HepG2 (cell line): Measurements from ENCODE around the gene NECAB2. TPM values are rescaled to one million over a fixed set of nuclear protein-coding genes. Genes with fewer than 3 reads are reported as not detected.
A peak's percentile ranks its signal among the peaks of the same experiment; 100 is the strongest.

Source experiments
- ATAC-seq: fragments of 200-7000 bp; cut with Tn5 transposase; 3 replicates; pipeline ENCODE4 v1.9.1; 2020; ENCODE audit warnings: mild to moderate bottlenecking, moderate library complexity
- BruUV-seq: library from RNA; stranded (reverse); fragments of 400-500 nt; replicated peaks from 2 replicates; lab custom pipeline; 2021; lab: Mats Ljungman, UMichigan
- CTCF ChIA-PET: fragments of 300-600 bp; formaldehyde crosslinking; extraction: SDS; loops from one replicate; lab custom pipeline; 2021; ENCODE audit warnings: low total read pairs, inconsistent platforms, low intra/inter-chr PET ratio; lab: Yijun Ruan, JAX
- POLR2A ChIA-PET: fragments of 350-600 bp; sonication (Branson Sonifier 250); formaldehyde crosslinking; loops from one replicate; lab custom pipeline; 2020; ENCODE audit warnings: antibody characterized with exemption, inconsistent platforms; lab: Yijun Ruan, JAX
- DNase-seq: peaks from one replicate; pipeline ENCODE4 v3.0.0-alpha.2; 2015; ENCODE audit warnings: low spot score
- FAIRE-seq: peaks from 3 replicates; lab custom pipeline; 2011; peaks lifted over from hg19 to GRCh38; lab: Jason Lieb, UNC
- H2AFZ ChIP-seq: one replicate; pipeline ENCODE4 v1.6.1; 2011; ENCODE audit warnings: low read length, inconsistent platforms
- H3K27ac ChIP-seq: fragments of 300-600 bp; 3 replicates; pipeline ENCODE4 v1.8.0; 2011; ENCODE audit warnings: mixed run types, mild to moderate bottlenecking, mixed read lengths, low read length, inconsistent platforms; ENCODE audit not compliant: insufficient read depth; ENCODE audit errors: extremely low read length
- H3K27me3 ChIP-seq, 2 experiments: fragments of 200-600 bp in 1 of 2; 2 replicates in 1 of 2; 3 replicates in 1 of 2; pipeline versions ENCODE4 v1.6.0 to v1.8.0; 2011; ENCODE audit warnings: low read length in 2 of 2, mild to moderate bottlenecking in 2 of 2, moderate library complexity in 2 of 2, inconsistent platforms in 1 of 2; ENCODE audit not compliant: insufficient read depth in 2 of 2, control insufficient read depth in 1 of 2
- H3K36me3 ChIP-seq, 2 experiments: fragments of 200-600 bp in 1 of 2; replicated peaks in 1 of 2; 2 replicates in 1 of 2; 3 replicates in 1 of 2; pipeline versions ENCODE4 v1.5.1 to v1.8.0; 2011; ENCODE audit warnings: low read length in 2 of 2, inconsistent platforms in 1 of 2; ENCODE audit not compliant: insufficient read depth in 2 of 2, control insufficient read depth in 1 of 2
- H3K4me1 ChIP-seq: 2 replicates; pipeline ENCODE4 v1.5.1; 2012; ENCODE audit warnings: low read length, inconsistent platforms; ENCODE audit not compliant: insufficient read depth
- H3K4me2 ChIP-seq: 2 replicates; pipeline ENCODE4 v1.6.0; 2011; ENCODE audit warnings: low read depth, low read length, inconsistent platforms
- H3K4me3 ChIP-seq, 3 experiments: fragments of 200-600 bp in 1 of 3; sonication (generic), shearing (Covaris generic) in 1 of 3; replicated peaks in 1 of 3; 2 replicates each; pipeline ENCODE4 v1.5.1; 2011 to 2016; ENCODE audit warnings: low read length in 3 of 3, inconsistent platforms in 2 of 3, low read depth in 2 of 3, mild to moderate bottlenecking in 2 of 3, control low read depth in 1 of 3, mixed read lengths in 1 of 3; ENCODE audit not compliant: insufficient read depth in 1 of 3
- H3K79me2 ChIP-seq: one replicate; pipeline ENCODE4 v1.6.1; 2011; ENCODE audit warnings: low read length, inconsistent platforms; ENCODE audit not compliant: insufficient read depth
- H3K9ac ChIP-seq: 2 replicates; pipeline ENCODE4 v1.6.0; 2011; ENCODE audit warnings: mild to moderate bottlenecking, low read depth, low read length, inconsistent platforms; ENCODE audit not compliant: insufficient read depth
- H3K9me3 ChIP-seq: 2 replicates; pipeline ENCODE4 v1.5.1; 2012; ENCODE audit warnings: mild to moderate bottlenecking, low read length
- H4K20me1 ChIP-seq: 2 replicates; pipeline ENCODE4 v1.6.0; 2011; ENCODE audit warnings: inconsistent platforms, mild to moderate bottlenecking, low read length, moderate library complexity; ENCODE audit not compliant: insufficient read depth
- AGO2 ChIP-seq: fragments of 200-400 bp; formaldehyde crosslinking; optimal IDR thresholded peaks from 2 replicates; pipeline ENCODE3; 2017; ENCODE audit warnings: mild to moderate bottlenecking, low read depth, low read length, moderate library complexity
- EEA1 ChIP-seq: sonication (generic); formaldehyde crosslinking; IDR thresholded peaks from 2 replicates; pipeline ENCODE4 v1.5.1; 2020; ENCODE audit warnings: mild to moderate bottlenecking, missing genetic modification reagents, borderline replicate concordance
- HCFC1 ChIP-seq: fragments of 150-350 bp; IDR thresholded peaks from 2 replicates; pipeline ENCODE4 v1.6.1; 2014; ENCODE audit warnings: low read depth, low read length
- POGK ChIP-seq: sonication (generic); formaldehyde crosslinking; conservative IDR thresholded peaks from 2 replicates; pipeline ENCODE4 v1.8.0; 2022; ENCODE audit warnings: mild to moderate bottlenecking, moderate library complexity, missing genetic modification reagents
- POLR2A ChIP-seq, 2 experiments: IDR thresholded peaks; 2 replicates each; pipeline ENCODE4 v1.6.1; 2011; ENCODE audit warnings: low read depth in 2 of 2, low read length in 2 of 2, mild to moderate bottlenecking in 1 of 2, moderate library complexity in 1 of 2; ENCODE audit not compliant: insufficient read depth in 1 of 2
- POLR2AphosphoS5 ChIP-seq: IDR thresholded peaks from 2 replicates; pipeline ENCODE4 v1.6.1; 2012; ENCODE audit warnings: low read depth, low read length
- POLR2G ChIP-seq: fragments of 200-400 bp; formaldehyde crosslinking; IDR thresholded peaks from 2 replicates; pipeline ENCODE4 v1.6.1; 2018; ENCODE audit warnings: mild to moderate bottlenecking, low read depth, low read length, moderate library complexity
- RBFOX2 ChIP-seq: fragments of 200-400 bp; formaldehyde crosslinking; IDR thresholded peaks from 2 replicates; pipeline ENCODE4 v1.6.1; 2017; ENCODE audit warnings: low read depth, mild to moderate bottlenecking, low read length
- RBM22 ChIP-seq: fragments of 200-400 bp; formaldehyde crosslinking; optimal IDR thresholded peaks from 2 replicates; pipeline ENCODE3; 2017; ENCODE audit warnings: mild to moderate bottlenecking, low read length, moderate library complexity
- SRSF4 ChIP-seq: fragments of 200-400 bp; formaldehyde crosslinking; IDR thresholded peaks from one replicate; pipeline ENCODE4 v1.6.1; 2018; ENCODE audit warnings: mild to moderate bottlenecking, low read depth, low read length, moderate library complexity; ENCODE audit not compliant: poor library complexity, severe bottlenecking
- SSRP1 ChIP-seq: IDR thresholded peaks from 2 replicates; pipeline ENCODE4 v1.6.1; 2016; ENCODE audit warnings: control low read depth
- XBP1 ChIP-seq: sonication (generic); formaldehyde crosslinking; IDR thresholded peaks from 2 replicates; pipeline ENCODE4 v1.5.0; 2020; ENCODE audit warnings: missing genetic modification reagents
- ZKSCAN1 ChIP-seq: fragments of 150-350 bp; IDR thresholded peaks from 2 replicates; pipeline ENCODE4 v1.6.1; 2014; ENCODE audit warnings: low read length
- ZNF503 ChIP-seq: sonication (generic); formaldehyde crosslinking; IDR thresholded peaks from 2 replicates; pipeline ENCODE4 v1.4.0; 2020; ENCODE audit warnings: missing genetic modification reagents
- ZNF629 ChIP-seq: sonication (generic); formaldehyde crosslinking; conservative IDR thresholded peaks from 2 replicates; pipeline ENCODE4 v1.5.0; 2020; ENCODE audit warnings: missing genetic modification reagents
- ZNF772 ChIP-seq: sonication (generic); formaldehyde crosslinking; IDR thresholded peaks from 2 replicates; pipeline ENCODE4 v1.5.0; 2020; ENCODE audit warnings: mild to moderate bottlenecking, missing genetic modification reagents
- WGBS: methylation state at CpG from one replicate; pipeline ENCODE4 v1.1.6; 2017; ENCODE audit warnings: low lambda C conversion rate; 5-methylcytosine and 5-hydroxymethylcytosine counted together
- in situ Hi-C: cut with HindIII; loops from 2 replicates; pipeline ENCODE4 v1.10.0; 2017; ENCODE audit warnings: low pct_unique_long_range_greater_than_20kb; ENCODE audit not compliant: extremely low pct_ligation_motif_present
- intact Hi-C: fragments of 100-400 bp; cut with micrococcal nuclease; formaldehyde crosslinking; loops from one replicate; pipeline ENCODE4 v1.10.0; 2022; ENCODE audit not compliant: unreplicated experiment
- polyA plus RNA-seq, 8 experiments: library from polyadenylated mRNA; depleted of rRNA in 3 of 8; stranded (reverse) in 7 of 8; unstranded in 1 of 8; fragments of >200 nt; fragmentation: Illumina TruSeq in 4 of 8; extraction: Trizol in 4 of 8; gene quantifications; 2 replicates each; pipeline versions ENCODE4 v1.2.1 to v1.2.3, GENCODE V29; 2011 to 2016; ENCODE audit warnings: low read depth in 4 of 8, missing spikeins in 1 of 8, mixed read lengths in 1 of 8; ENCODE audit not compliant: insufficient read depth in 1 of 8
- total RNA-seq, 5 experiments: library from RNA; depleted of rRNA; stranded (reverse); fragments of >200 nt; fragmentation: Illumina TruSeq; extraction: Trizol; gene quantifications; 2 replicates each; pipeline ENCODE4 v1.2.3, GENCODE V29; 2016; ENCODE audit warnings: low read depth in 1 of 5

Gene NECAB2
- total and polyA plus RNA-seq, 2 of the 13 experiments (the other 11 are each of a cell fraction or from before 2014, with no cell fraction given), result 0.21 to 0.49 TPM

GRCh38 chr16:83963277-83964119 lies 4.5 kb upstream of the NECAB2 start (continued):
- TF ChIP-seq EEA1 (no peak), POGK (CRISPR knock-in tag) (no peak), HCFC1 (no peak), AGO2 (peak; percentile 19), XBP1 (CRISPR knock-in tag) (no peak)

GRCh38 chr16:83964684-83965443 lies 3.2 kb upstream of the NECAB2 start:
- Histone ChIP-seq H3K27ac (no peak overlapping the region), H3K9ac (no peak overlapping the region), H3K4me2 (no peak overlapping the region), H2AFZ (no peak overlapping the region), H3K4me3 (no peak overlapping the region)
- intact Hi-C loops, result no loop called here
- WGBS, result 98% methylated on average over 24 of the region's 26 CpGs
- TF ChIP-seq RBFOX2 (peak; percentile 54), POLR2AphosphoS5 (peak; percentile 32; the same call in 1 of the 2 replicates), POLR2G (peak; percentile 68), ZNF629 (CRISPR knock-in tag) (peak; percentile 78), SSRP1 (CRISPR knock-in tag) (0 out of 2 replicates have a peak, but pooled peaks have one; percentile 38), RBM22 (peak; percentile 88), ZNF503 (CRISPR knock-in tag) (no peak), SRSF4 (peak; percentile 44), ZNF772 (CRISPR knock-in tag) (no peak), ZKSCAN1 (no peak), AGO2 (peak; percentile 95), POLR2A (IDR thresholded peaks at IDR 0.05; ENCODE audit: insufficient read depth in 1 of 2, low read depth in 2 of 2, low read length in 2 of 2) (peak in 1 of 2 experiments; percentile 41; a peak in 1 of 4 replicates)
- TF ChIP-seq, all 625 proteins: peak for 9
- Histone ChIP-seq H3K9me3 (no peaks in the 10 kb centered on the region), H3K27me3 (0 out of 5 replicates have a peak, but pooled peaks cover 0 to 3% of the 10 kb centered on the region in 2 experiments), H4K20me1 (peaks cover 10% of the 10 kb centered on the region; the same call in 1 of the 2 replicates), H3K79me2 (no peaks in the 10 kb centered on the region), H3K4me1 (no peaks in the 10 kb centered on the region), H3K36me3 (peaks cover 31 to 53% of the 10 kb centered on the region in 2 experiments; a peak in 4 of 5 replicates)
- BruUV-seq, result no TSS peak
- in situ Hi-C loops, result loop anchor here (25.0 kb wide), 1 partner anchor 222 kb away; the partner anchor contains the start of genes ADAD2 and TAF1C
- DNase-seq, result no peak
- ATAC-seq, result peak; percentile 1; the same call in 1 of the 3 replicates
- ChIA-PET POLR2A (interaction anchor here (2.9 kb wide), 1 partner anchor 11 kb away, joined by 12 read pairs; the partner anchor contains the start of gene OSGIN1), CTCF (no interaction called here)
- no peak for FAIRE-seq
